ENCODE data around the gene SCN1B.
"Not testable (repeated sequence)": the region's sequence is repeated elsewhere in the genome, so short reads cannot be mapped to it uniquely, and the experiment has no call there.

The SCN1B gene

DNA sequence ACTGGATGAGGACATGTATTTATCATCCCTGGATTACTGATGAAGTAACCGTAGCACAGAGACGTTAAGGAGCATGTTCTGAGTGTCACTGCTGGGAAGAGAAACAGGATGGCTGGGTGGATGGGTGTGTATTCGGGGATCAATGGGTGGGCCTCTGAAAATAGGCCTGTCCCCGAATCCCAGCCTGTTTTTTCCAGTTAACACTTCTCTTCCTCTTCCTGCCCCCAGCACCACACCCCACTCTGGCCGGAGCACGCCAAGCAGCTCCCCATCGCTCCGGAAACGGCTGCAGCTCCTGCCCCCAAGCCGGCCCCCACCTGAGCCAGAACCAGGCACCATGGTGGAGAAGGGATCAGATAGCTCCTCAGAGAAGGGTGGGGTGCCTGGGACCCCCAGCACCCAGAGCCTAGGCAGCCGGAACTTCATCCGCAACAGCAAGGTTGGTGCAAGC is 21.4 kb upstream of the SCN1B start:
- DNase-seq: no peak
- Mint-ChIP-seq H3K4me3 (no peak overlapping the region), H3K36me3 (ENCODE audit: low read depth) (peaks cover 98% of the 10 kb centered on the region), H3K9me3 (no peaks in the 10 kb centered on the region), H3K4me1 (ENCODE audit: low read depth) (peaks cover 75% of the 10 kb centered on the region), H3K27me3 (no peaks in the 10 kb centered on the region), H3K27ac (peak overlapping the region; percentile 79)

- no peaks in the 10 kb centered on the region for H3K9me3 Mint-ChIP-seq
- no peak for DNase-seq
- no peaks in the 10 kb centered on the region for H3K27me3 Mint-ChIP-seq
- peaks cover 76% of the 10 kb centered on the region for H3K4me1 Mint-ChIP-seq (ENCODE audit: low read depth)
- H3K27ac Mint-ChIP-seq: peak overlapping the region; percentile 91
- peaks cover 98% of the 10 kb centered on the region for H3K36me3 Mint-ChIP-seq (ENCODE audit: low read depth)
- no peak overlapping the region for H3K4me3 Mint-ChIP-seq
Observed at GRCh38 chr19:35009424-35010415, 20.6 kb upstream of the SCN1B start.

GRCh38 chr19:35011091-35011689 is 19.1 kb upstream of the SCN1B start:
- DNase-seq: no peak
- no peaks in the 10 kb centered on the region for H3K27me3 Mint-ChIP-seq
- H3K4me3 Mint-ChIP-seq: no peak overlapping the region
- peaks cover 99% of the 10 kb centered on the region for H3K36me3 Mint-ChIP-seq (ENCODE audit: low read depth)
- peaks cover 76% of the 10 kb centered on the region for H3K4me1 Mint-ChIP-seq (ENCODE audit: low read depth)
- peak overlapping the region; percentile 91 for H3K27ac Mint-ChIP-seq
- no peaks in the 10 kb centered on the region for H3K9me3 Mint-ChIP-seq

GRCh38 chr19:35011737-35012682 is 18.3 kb upstream of the SCN1B start:
- no peaks in the 10 kb centered on the region for H3K9me3 Mint-ChIP-seq
- DNase-seq: no peak
- no peaks in the 10 kb centered on the region for H3K27me3 Mint-ChIP-seq
- peak overlapping the region; percentile 91 for H3K27ac Mint-ChIP-seq
- peaks cover 99% of the 10 kb centered on the region for H3K36me3 Mint-ChIP-seq (ENCODE audit: low read depth)
- peaks cover 68% of the 10 kb centered on the region for H3K4me1 Mint-ChIP-seq (ENCODE audit: low read depth)
- peak overlapping the region; percentile 21 for H3K4me3 Mint-ChIP-seq

DNA sequence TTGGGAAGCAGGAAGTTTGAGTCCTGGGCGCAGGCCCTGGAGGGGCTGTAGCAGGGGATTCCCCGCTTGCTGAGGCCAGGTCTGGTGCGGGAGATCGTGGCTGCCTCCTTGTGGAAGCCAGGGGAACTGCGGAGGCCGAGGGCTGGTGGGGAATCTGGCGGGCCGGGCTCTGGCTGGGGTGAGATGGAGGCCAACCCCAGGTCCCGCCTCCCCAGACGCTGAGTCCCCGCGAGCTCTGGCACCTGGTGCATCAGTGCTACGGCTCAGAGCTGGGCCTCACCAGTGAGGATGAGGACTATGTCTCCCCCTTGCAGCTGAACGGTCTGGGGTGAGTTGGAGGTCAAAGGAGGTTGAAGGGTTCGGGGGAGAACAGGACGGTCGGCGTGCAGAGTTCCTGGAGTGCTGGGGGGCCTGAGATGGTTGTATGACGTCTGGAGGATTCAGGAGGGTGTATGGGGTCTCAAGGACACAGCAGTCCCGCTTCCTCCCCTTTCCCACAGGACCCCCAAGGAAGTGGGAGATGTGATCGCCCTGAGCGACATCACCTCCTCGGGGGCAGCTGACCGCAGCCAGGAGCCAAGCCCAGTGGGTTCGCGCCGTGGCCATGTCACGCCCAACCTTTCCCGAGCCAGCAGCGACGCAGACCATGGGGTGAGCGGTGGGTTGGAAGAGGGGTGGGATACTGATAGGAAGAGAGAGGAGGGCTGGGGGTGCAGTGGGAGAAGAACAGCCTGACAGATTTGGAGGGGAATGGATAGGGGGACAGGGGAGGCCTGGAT is 17.0 kb upstream of the SCN1B start:
- H3K27me3 Mint-ChIP-seq: no peaks in the 10 kb centered on the region
- peak overlapping the region; percentile 91 for H3K27ac Mint-ChIP-seq
- H3K4me3 Mint-ChIP-seq: peak overlapping the region; percentile 51
- H3K36me3 Mint-ChIP-seq (ENCODE audit: low read depth): peaks cover 99% of the 10 kb centered on the region
- H3K9me3 Mint-ChIP-seq: no peaks in the 10 kb centered on the region
- peak; percentile 91 for DNase-seq
- peaks cover 73% of the 10 kb centered on the region for H3K4me1 Mint-ChIP-seq (ENCODE audit: low read depth)

- Mint-ChIP-seq H3K4me3 (peak overlapping the region; percentile 52), H3K36me3 (ENCODE audit: low read depth) (peaks cover 99% of the 10 kb centered on the region), H3K9me3 (no peaks in the 10 kb centered on the region), H3K4me1 (ENCODE audit: low read depth) (peaks cover 71% of the 10 kb centered on the region), H3K27me3 (no peaks in the 10 kb centered on the region), H3K27ac (peak overlapping the region; percentile 91)
- DNase-seq: peak; percentile 59
Observed at GRCh38 chr19:35013820-35014754, 16.2 kb upstream of the SCN1B start.

DNA sequence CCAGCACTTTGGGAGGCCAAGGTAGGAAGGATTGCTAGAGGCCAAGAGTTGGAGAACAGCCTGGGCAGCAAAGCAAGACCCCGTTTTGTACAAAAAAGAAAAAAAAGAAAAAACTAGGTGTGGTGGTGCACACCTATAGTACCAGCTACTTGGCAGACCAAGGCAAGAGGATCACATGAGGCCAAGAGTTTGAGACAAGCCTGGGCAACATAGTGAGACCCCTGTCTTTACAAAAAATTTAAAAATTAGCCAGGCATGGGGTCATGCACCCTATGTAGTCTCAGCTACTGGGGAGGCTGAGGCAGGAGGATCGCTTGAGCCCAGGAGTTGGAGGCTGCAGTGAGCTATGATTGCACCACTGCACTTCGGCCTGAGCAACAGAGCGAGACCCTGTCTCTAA is 15.5 kb upstream of the SCN1B start:
- not testable (repeated sequence) for H3K9me3 Mint-ChIP-seq, H3K4me3 Mint-ChIP-seq, H3K27me3 Mint-ChIP-seq, DNase-seq
- peaks cover 98% of the 10 kb centered on the region for H3K36me3 Mint-ChIP-seq (ENCODE audit: low read depth)
- H3K4me1 Mint-ChIP-seq (ENCODE audit: low read depth): peaks cover 67% of the 10 kb centered on the region
- peak overlapping the region; percentile 91 for H3K27ac Mint-ChIP-seq

- no peaks in the 10 kb centered on the region for H3K27me3 Mint-ChIP-seq
- no peak overlapping the region for H3K4me3 Mint-ChIP-seq
- no peaks in the 10 kb centered on the region for H3K9me3 Mint-ChIP-seq
- peak overlapping the region; percentile 91 for H3K27ac Mint-ChIP-seq
- peaks cover 63% of the 10 kb centered on the region for H3K4me1 Mint-ChIP-seq (ENCODE audit: low read depth)
- DNase-seq: no peak
- H3K36me3 Mint-ChIP-seq (ENCODE audit: low read depth): peaks cover 98% of the 10 kb centered on the region
Observed at GRCh38 chr19:35015270-35015953, 14.9 kb upstream of the SCN1B start.

DNA sequence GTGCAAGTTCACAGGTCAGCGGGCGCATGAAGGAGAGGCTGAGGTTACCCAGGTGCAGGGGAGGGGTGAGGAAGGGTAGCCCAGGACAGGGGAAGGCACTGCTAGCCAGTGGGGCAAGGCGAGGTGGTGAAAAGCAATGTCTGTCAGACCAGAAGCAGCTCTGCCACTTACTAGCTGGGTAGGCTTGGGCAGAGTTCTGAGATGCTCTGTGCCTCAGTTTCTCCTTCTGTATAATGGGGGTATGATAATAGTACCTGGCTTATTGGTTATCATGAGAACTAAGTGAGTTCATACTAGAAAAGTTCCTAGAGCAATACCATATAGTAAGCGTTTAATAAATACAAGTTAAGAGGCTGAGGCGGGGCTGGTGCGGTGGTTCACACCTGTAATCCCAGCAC is 14.3 kb upstream of the SCN1B start:
- H3K27me3 Mint-ChIP-seq: no peaks in the 10 kb centered on the region
- H3K27ac Mint-ChIP-seq: peak overlapping the region; percentile 91
- peaks cover 98% of the 10 kb centered on the region for H3K36me3 Mint-ChIP-seq (ENCODE audit: low read depth)
- DNase-seq: no peak
- H3K9me3 Mint-ChIP-seq: no peaks in the 10 kb centered on the region
- H3K4me1 Mint-ChIP-seq (ENCODE audit: low read depth): peaks cover 57% of the 10 kb centered on the region
- H3K4me3 Mint-ChIP-seq: no peak overlapping the region

DNA sequence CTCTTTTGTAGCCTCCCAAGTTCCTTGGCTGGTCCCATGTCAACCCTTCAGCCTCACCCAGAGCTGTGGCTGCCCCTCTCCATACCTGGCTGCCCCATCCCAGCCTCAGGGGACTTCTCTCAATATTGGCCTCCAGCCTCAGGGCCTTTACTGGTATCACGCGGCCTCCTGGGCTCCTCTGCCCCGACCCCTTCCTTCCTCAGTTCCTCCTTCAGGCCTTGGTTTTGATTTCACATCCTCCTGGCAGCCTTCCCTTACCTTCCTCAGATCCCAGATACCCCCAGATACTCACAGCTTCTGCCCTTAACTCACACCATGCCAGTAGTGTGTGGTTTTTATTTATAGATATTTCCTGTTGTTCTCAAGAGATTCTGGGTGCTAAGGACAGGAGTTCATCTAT is 12.8 kb upstream of the SCN1B start:
- H3K4me1 Mint-ChIP-seq (ENCODE audit: low read depth): peaks cover 42% of the 10 kb centered on the region
- no peak for DNase-seq
- peaks cover 96% of the 10 kb centered on the region for H3K36me3 Mint-ChIP-seq (ENCODE audit: low read depth)
- no peaks in the 10 kb centered on the region for H3K9me3 Mint-ChIP-seq
- H3K27me3 Mint-ChIP-seq: no peaks in the 10 kb centered on the region
- peak overlapping the region; percentile 78 for H3K27ac Mint-ChIP-seq
- no peak overlapping the region for H3K4me3 Mint-ChIP-seq

DNA sequence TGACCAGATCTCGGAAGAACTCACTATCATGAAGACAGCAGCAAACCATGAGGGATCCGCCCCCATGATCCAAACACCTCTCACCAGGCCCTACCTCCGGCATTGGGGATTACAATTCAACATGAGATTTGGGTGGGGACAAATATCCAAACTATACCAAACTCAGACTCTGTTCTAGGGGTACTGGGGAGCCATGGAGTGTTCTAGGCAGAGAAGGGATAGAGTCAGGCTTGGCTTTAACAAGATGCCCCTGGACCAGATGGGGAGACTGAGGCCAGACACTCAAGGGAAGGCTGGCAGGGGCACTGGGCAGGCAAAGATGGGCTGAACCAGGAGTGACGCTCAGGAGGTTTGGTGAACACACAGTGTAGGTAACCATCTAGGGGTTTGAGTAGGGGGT is 11.9 kb upstream of the SCN1B start:
- Mint-ChIP-seq H3K4me1 (ENCODE audit: low read depth) (peaks cover 33% of the 10 kb centered on the region), H3K27ac (peak overlapping the region; percentile 79), H3K9me3 (no peaks in the 10 kb centered on the region), H3K36me3 (ENCODE audit: low read depth) (peaks cover 94% of the 10 kb centered on the region), H3K27me3 (no peaks in the 10 kb centered on the region), H3K4me3 (no peak overlapping the region)
- DNase-seq: no peak

- DNase-seq: no peak
- peaks cover 94% of the 10 kb centered on the region for H3K36me3 Mint-ChIP-seq (ENCODE audit: low read depth)
- no peaks in the 10 kb centered on the region for H3K9me3 Mint-ChIP-seq
- H3K27ac Mint-ChIP-seq: no peak overlapping the region
- H3K4me3 Mint-ChIP-seq: no peak overlapping the region
- peaks cover 25% of the 10 kb centered on the region for H3K4me1 Mint-ChIP-seq (ENCODE audit: low read depth)
- H3K27me3 Mint-ChIP-seq: no peaks in the 10 kb centered on the region
Observed at GRCh38 chr19:35019144-35019543, 11.1 kb upstream of the SCN1B start.
